K562 (cell line): ENCODE measurements around the gene DDAH1. TPM values are rescaled to one million over a fixed set of nuclear protein-coding genes. Genes with fewer than 3 reads are reported as not detected.

Experiments
- ATAC-seq: fragments of 200-7000 bp; cut with Tn5 transposase; 3 replicates; pipeline ENCODE4 v1.9.1; 2020; ENCODE audit warnings: moderate library complexity
- BruUV-seq: library from RNA; stranded (reverse); fragments of 400-500 nt; replicated peaks from 2 replicates; lab custom pipeline; 2021; lab: Mats Ljungman, UMichigan
- CTCF ChIA-PET: fragments of 300-600 bp; formaldehyde crosslinking; extraction: SDS; loops from one replicate; lab custom pipeline; 2021; ENCODE audit warnings: low intra/inter-chr PET ratio; lab: Yijun Ruan, JAX
- POLR2A ChIA-PET: fragments of 300-600, 350-650 bp; sonication (Branson Sonifier 250); formaldehyde crosslinking; extraction: SDS; loops from one replicate; lab custom pipeline; 2021; ENCODE audit warnings: antibody characterized with exemption, inconsistent platforms; lab: Yijun Ruan, JAX
- DNase-seq, 4 experiments: peaks; one replicate each; pipeline versions ENCODE4 v3.0.0 to v3.0.0-alpha.2; 2011 to 2018; ENCODE audit warnings: low spot score in 3 of 4, mixed read lengths in 3 of 4; ENCODE audit errors: extremely low read depth in 1 of 4
- FAIRE-seq: peaks from 2 replicates; lab custom pipeline; 2011; peaks lifted over from hg19 to GRCh38; lab: Jason Lieb, UNC
- H2AFZ ChIP-seq: 2 replicates; pipeline ENCODE4 v1.6.0; 2011; ENCODE audit warnings: low read depth, low read length, control low read depth, inconsistent platforms
- H3K27ac ChIP-seq: fragments of 200-600 bp; 3 replicates; pipeline ENCODE4 v1.8.0; 2011; ENCODE audit warnings: low read depth, mild to moderate bottlenecking, control low read depth, inconsistent platforms, low read length, moderate library complexity, mixed read lengths; ENCODE audit errors: extremely low read depth
- H3K27me3 ChIP-seq, 2 experiments: fragments of 300-600 bp in 1 of 2; 2 replicates in 1 of 2; 3 replicates in 1 of 2; pipeline versions ENCODE4 v1.6.0 to v1.8.0; 2011; ENCODE audit warnings: inconsistent platforms in 2 of 2, low read length in 2 of 2, mild to moderate bottlenecking in 1 of 2, mixed read lengths in 1 of 2, moderate library complexity in 1 of 2; ENCODE audit not compliant: control insufficient read depth in 2 of 2, insufficient read depth in 2 of 2
- H3K36me3 ChIP-seq: fragments of 300-600 bp; 3 replicates; pipeline ENCODE4 v1.8.0; 2011; ENCODE audit warnings: mild to moderate bottlenecking, low read length, inconsistent platforms; ENCODE audit not compliant: control insufficient read depth, insufficient read depth
- H3K4me1 ChIP-seq, 2 experiments: fragments of 200-600 bp in 1 of 2; replicated peaks in 1 of 2; 2 replicates in 1 of 2; 3 replicates in 1 of 2; pipeline versions ENCODE4 v1.5.1 to v1.8.0; 2011; ENCODE audit warnings: inconsistent platforms in 2 of 2, low read length in 2 of 2, mild to moderate bottlenecking in 1 of 2, mixed read lengths in 1 of 2, moderate library complexity in 1 of 2; ENCODE audit not compliant: control insufficient read depth in 2 of 2, insufficient read depth in 2 of 2
- H3K4me2 ChIP-seq: 2 replicates; pipeline ENCODE4 v1.6.1; 2011; ENCODE audit warnings: low read length, control low read depth, inconsistent platforms, mixed read lengths; ENCODE audit not compliant: insufficient read depth
- H3K4me3 ChIP-seq: fragments of 200-600 bp; sonication (generic), shearing (Covaris generic); 2 replicates; pipeline ENCODE4 v1.5.1; 2016; ENCODE audit warnings: control low read depth, inconsistent platforms
- H3K79me2 ChIP-seq: fragments of 200-600 bp; 3 replicates; pipeline ENCODE4 v1.8.0; 2011; ENCODE audit warnings: low read length, inconsistent platforms; ENCODE audit not compliant: control insufficient read depth, insufficient read depth
- H3K9ac ChIP-seq, 2 experiments: 2 replicates each; pipeline versions ENCODE4 v1.6.0 to v1.6.1; 2011; ENCODE audit warnings: low read depth in 2 of 2, low read length in 2 of 2, control low read depth in 1 of 2, inconsistent platforms in 1 of 2, mild to moderate bottlenecking in 1 of 2, mixed read lengths in 1 of 2; ENCODE audit not compliant: insufficient read depth in 1 of 2
- H3K9me1 ChIP-seq: one replicate; pipeline ENCODE4 v1.6.0; 2011; ENCODE audit warnings: inconsistent platforms, mild to moderate bottlenecking, low read length, moderate library complexity; ENCODE audit not compliant: control insufficient read depth, insufficient read depth
- H3K9me3 ChIP-seq: replicated peaks from 2 replicates; pipeline ENCODE4 v1.5.1; 2011; ENCODE audit warnings: low read depth, low read length, inconsistent platforms; ENCODE audit not compliant: control insufficient read depth, insufficient read depth
- H4K20me1 ChIP-seq: replicated peaks from 2 replicates; pipeline ENCODE4 v1.6.1; 2011; ENCODE audit warnings: low read length, inconsistent platforms, mixed read lengths; ENCODE audit not compliant: control insufficient read depth, insufficient read depth
- EP300 ChIP-seq: IDR thresholded peaks from 2 replicates; pipeline ENCODE4 v1.6.1; 2012; ENCODE audit warnings: low read length, improper control_type of control experiment
- FOXM1 ChIP-seq, 2 experiments: fragments of 450-650 bp in 1 of 2; sonication (generic) in 1 of 2; formaldehyde crosslinking in 1 of 2; IDR thresholded peaks; 2 replicates each; pipeline versions ENCODE4 v1.6.1 to v1.9.0; 2017 to 2022; ENCODE audit warnings: low read depth in 2 of 2, mild to moderate bottlenecking in 2 of 2, missing genetic modification reagents in 1 of 2, moderate library complexity in 1 of 2
- HMG20A ChIP-seq: fragments of 450-650 bp; formaldehyde crosslinking; conservative IDR thresholded peaks from 2 replicates; pipeline ENCODE4 v1.4.0; 2020; ENCODE audit warnings: mild to moderate bottlenecking, mixed read lengths
- MTA1 ChIP-seq: fragments of 450-650 bp; IDR thresholded peaks from 2 replicates; pipeline ENCODE4 v1.6.1; 2017; ENCODE audit warnings: borderline replicate concordance
- NR4A1 ChIP-seq, 2 experiments: fragments of 250-450 bp in 1 of 2; fragments of 450-650 bp in 1 of 2; sonication (Bioruptor Pico) in 1 of 2; IDR thresholded peaks; 2 replicates each; pipeline versions ENCODE4 v1.4.0 to v1.6.1; 2016 to 2020; ENCODE audit warnings: mild to moderate bottlenecking in 2 of 2, missing compliant biosample characterization in 1 of 2, missing genetic modification characterization in 1 of 2, moderate library complexity in 1 of 2
- SPI1 ChIP-seq: IDR thresholded peaks from 2 replicates; pipeline ENCODE4 v1.6.1; 2011; ENCODE audit warnings: low read depth, low read length, control low read depth, borderline replicate concordance
- TAL1 ChIP-seq: fragments of 450-650 bp; IDR thresholded peaks from 2 replicates; pipeline ENCODE4 v1.6.1; 2016; ENCODE audit warnings: mild to moderate bottlenecking
- ZKSCAN8 ChIP-seq: fragments of 200-800 bp; sonication (Bioruptor generic); IDR thresholded peaks from 2 replicates; pipeline ENCODE4 v1.6.1; 2016; ENCODE audit warnings: missing genetic modification characterization, missing compliant biosample characterization
- ZNF274 ChIP-seq: IDR thresholded peaks from 2 replicates; pipeline ENCODE4 v1.6.1; 2011; ENCODE audit warnings: low read depth, mild to moderate bottlenecking, low read length, moderate library complexity, borderline replicate concordance
- WGBS: fragments of 100-300 bp; shearing (Covaris generic); methylation state at CpG from one replicate; pipeline ENCODE4 v1.1.6; 2016; ENCODE audit warnings: low coverage, mixed read lengths; ENCODE audit not compliant: insufficient coverage; ENCODE audit errors: missing lambda C conversion rate; 5-methylcytosine and 5-hydroxymethylcytosine counted together
- in situ Hi-C: fragments of 300-500 bp; cut with MboI; formaldehyde crosslinking; loops from 4 replicates; pipeline ENCODE4 v1.15.0; 2018; ENCODE audit warnings: inconsistent platforms, mixed read lengths
- intact Hi-C: fragments of 100-400 bp; cut with micrococcal nuclease; formaldehyde crosslinking; loops from 2 replicates; pipeline ENCODE4 v1.14.2; 2022
- polyA plus RNA-seq, 8 experiments: library from polyadenylated mRNA; depleted of rRNA in 4 of 8; stranded (reverse) in 5 of 8; unstranded in 3 of 8; fragments of >200 nt; fragmentation: Nextera tagmentation in 2 of 8; fragmentation: Illumina TruSeq in 1 of 8; extraction: Ambion mirVana in 2 of 8; extraction: Trizol in 1 of 8; gene quantifications; 2 replicates each; pipeline versions ENCODE4 v1.2.1 to v1.2.3, GENCODE V29; 2011 to 2014; ENCODE audit warnings: inconsistent platforms in 1 of 8, missing spikeins in 1 of 8
- total RNA-seq, 7 experiments: library from RNA; depleted of rRNA in 6 of 7; stranded (reverse); fragments of >200 nt in 6 of 7; fragmentation: Illumina TruSeq in 2 of 7; extraction: Trizol in 2 of 7; gene quantifications; 2 replicates each; pipeline versions ENCODE4 v1.2.1 to v1.2.3, GENCODE V29; 2011 to 2021; ENCODE audit warnings: low replicate concordance in 1 of 7
- TF ChIP-seq, protein P1 (sequence below): sonication (generic); formaldehyde crosslinking; IDR thresholded peaks from 2 replicates; pipeline ENCODE4 v1.8.0; 2022; ENCODE audit warnings: missing genetic modification reagents, mild to moderate bottlenecking, borderline replicate concordance
- TF ChIP-seq, protein P2 (sequence below): sonication (generic); formaldehyde crosslinking; IDR thresholded peaks from 2 replicates; pipeline ENCODE4 v1.4.0; 2020; ENCODE audit warnings: mild to moderate bottlenecking, missing genetic modification reagents
- TF ChIP-seq, protein P3 (sequence below): fragments of 200-800 bp; sonication (Bioruptor generic); IDR thresholded peaks from 2 replicates; pipeline ENCODE4 v1.6.1; 2016; ENCODE audit warnings: missing genetic modification characterization, missing compliant biosample characterization

Gene DDAH1
- total and polyA plus RNA-seq, 9 of the 15 experiments (the other 6 are each of a cell fraction or from before 2014, with no cell fraction given): 0.04 to 0.24 (median 0.10) TPM

DNA sequence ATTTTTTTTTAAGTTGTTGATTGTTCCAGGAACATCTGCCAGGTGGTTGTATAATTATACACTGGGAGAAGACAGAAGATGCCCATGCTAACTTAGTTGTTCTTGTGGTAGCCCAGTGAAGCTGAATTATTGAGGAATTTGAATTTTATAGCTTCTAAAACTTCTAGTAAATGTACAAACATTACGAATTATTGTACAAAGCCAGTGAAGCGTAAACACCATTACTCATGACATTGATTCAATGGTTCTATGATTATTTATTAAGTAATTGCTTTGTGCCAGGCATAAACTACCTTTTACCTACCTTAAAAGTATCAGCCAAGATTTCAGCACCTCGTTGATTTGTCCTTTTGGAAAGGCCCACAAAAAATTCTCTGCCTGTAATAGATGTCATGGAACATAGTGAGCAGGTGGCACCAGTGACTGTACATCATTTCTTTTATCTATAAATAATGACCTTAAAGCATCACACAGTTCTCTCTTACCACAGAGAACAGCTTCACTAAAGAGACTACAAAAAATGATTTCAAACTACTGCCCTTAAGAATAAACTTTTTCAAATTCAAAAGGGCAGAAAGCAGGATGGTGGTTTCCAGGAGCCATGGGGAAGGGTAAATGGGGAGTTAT, 113.6 kb downstream of the DDAH1 start:
- Histone ChIP-seq H3K36me3 (no peaks in the 10 kb centered on the region), H3K9me3 (no peaks in the 10 kb centered on the region), H3K4me1 (no peaks in the 10 kb centered on the region), H3K4me3 (no peak overlapping the region), H3K9ac (no peak overlapping the region), H3K79me2 (no peaks in the 10 kb centered on the region), H3K27ac (no peak overlapping the region), H4K20me1 (no peaks in the 10 kb centered on the region), H2AFZ (no peak overlapping the region), H3K4me2 (no peak overlapping the region), H3K9me1 (no peaks in the 10 kb centered on the region), H3K27me3 (no peaks in the 10 kb centered on the region)
- in situ Hi-C loops (no loop called here), intact Hi-C loops (no loop called here)
- no peak for ATAC-seq
- 3% methylated on average over 3 of the region's 3 CpGs for WGBS
- ChIA-PET CTCF (no interaction called here), POLR2A (no interaction called here)
- no TSS peak for BruUV-seq
- no peak for DNase-seq
- no peak for FAIRE-seq
- TF ChIP-seq EP300 (no peak), ZKSCAN8 (CRISPR knock-in tag) (no peak), NR4A1 (CRISPR knock-in tag; IDR thresholded peaks at IDR 0.05) (no peak), NR4A1 (tag; IDR thresholded peaks at IDR 0.05) (no peak), ZNF274 (no peak), TAL1 (no peak), HMG20A (CRISPR knock-in tag) (no peak), MTA1 (no peak), FOXM1 (IDR thresholded peaks at IDR 0.05; ENCODE audit: low read depth) (no peak), FOXM1 (CRISPR knock-in tag; IDR thresholded peaks at IDR 0.05; ENCODE audit: low read depth) (no peak), SPI1 (no peak)
- TF ChIP-seq, protein P1, sequence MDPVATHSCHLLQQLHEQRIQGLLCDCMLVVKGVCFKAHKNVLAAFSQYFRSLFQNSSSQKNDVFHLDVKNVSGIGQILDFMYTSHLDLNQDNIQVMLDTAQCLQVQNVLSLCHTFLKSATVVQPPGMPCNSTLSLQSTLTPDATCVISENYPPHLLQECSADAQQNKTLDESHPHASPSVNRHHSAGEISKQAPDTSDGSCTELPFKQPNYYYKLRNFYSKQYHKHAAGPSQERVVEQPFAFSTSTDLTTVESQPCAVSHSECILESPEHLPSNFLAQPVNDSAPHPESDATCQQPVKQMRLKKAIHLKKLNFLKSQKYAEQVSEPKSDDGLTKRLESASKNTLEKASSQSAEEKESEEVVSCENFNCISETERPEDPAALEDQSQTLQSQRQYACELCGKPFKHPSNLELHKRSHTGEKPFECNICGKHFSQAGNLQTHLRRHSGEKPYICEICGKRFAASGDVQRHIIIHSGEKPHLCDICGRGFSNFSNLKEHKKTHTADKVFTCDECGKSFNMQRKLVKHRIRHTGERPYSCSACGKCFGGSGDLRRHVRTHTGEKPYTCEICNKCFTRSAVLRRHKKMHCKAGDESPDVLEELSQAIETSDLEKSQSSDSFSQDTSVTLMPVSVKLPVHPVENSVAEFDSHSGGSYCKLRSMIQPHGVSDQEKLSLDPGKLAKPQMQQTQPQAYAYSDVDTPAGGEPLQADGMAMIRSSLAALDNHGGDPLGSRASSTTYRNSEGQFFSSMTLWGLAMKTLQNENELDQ: no peak
- TF ChIP-seq, protein P2, sequence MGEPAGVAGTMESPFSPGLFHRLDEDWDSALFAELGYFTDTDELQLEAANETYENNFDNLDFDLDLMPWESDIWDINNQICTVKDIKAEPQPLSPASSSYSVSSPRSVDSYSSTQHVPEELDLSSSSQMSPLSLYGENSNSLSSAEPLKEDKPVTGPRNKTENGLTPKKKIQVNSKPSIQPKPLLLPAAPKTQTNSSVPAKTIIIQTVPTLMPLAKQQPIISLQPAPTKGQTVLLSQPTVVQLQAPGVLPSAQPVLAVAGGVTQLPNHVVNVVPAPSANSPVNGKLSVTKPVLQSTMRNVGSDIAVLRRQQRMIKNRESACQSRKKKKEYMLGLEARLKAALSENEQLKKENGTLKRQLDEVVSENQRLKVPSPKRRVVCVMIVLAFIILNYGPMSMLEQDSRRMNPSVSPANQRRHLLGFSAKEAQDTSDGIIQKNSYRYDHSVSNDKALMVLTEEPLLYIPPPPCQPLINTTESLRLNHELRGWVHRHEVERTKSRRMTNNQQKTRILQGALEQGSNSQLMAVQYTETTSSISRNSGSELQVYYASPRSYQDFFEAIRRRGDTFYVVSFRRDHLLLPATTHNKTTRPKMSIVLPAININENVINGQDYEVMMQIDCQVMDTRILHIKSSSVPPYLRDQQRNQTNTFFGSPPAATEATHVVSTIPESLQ: no peak
- TF ChIP-seq, protein P3, sequence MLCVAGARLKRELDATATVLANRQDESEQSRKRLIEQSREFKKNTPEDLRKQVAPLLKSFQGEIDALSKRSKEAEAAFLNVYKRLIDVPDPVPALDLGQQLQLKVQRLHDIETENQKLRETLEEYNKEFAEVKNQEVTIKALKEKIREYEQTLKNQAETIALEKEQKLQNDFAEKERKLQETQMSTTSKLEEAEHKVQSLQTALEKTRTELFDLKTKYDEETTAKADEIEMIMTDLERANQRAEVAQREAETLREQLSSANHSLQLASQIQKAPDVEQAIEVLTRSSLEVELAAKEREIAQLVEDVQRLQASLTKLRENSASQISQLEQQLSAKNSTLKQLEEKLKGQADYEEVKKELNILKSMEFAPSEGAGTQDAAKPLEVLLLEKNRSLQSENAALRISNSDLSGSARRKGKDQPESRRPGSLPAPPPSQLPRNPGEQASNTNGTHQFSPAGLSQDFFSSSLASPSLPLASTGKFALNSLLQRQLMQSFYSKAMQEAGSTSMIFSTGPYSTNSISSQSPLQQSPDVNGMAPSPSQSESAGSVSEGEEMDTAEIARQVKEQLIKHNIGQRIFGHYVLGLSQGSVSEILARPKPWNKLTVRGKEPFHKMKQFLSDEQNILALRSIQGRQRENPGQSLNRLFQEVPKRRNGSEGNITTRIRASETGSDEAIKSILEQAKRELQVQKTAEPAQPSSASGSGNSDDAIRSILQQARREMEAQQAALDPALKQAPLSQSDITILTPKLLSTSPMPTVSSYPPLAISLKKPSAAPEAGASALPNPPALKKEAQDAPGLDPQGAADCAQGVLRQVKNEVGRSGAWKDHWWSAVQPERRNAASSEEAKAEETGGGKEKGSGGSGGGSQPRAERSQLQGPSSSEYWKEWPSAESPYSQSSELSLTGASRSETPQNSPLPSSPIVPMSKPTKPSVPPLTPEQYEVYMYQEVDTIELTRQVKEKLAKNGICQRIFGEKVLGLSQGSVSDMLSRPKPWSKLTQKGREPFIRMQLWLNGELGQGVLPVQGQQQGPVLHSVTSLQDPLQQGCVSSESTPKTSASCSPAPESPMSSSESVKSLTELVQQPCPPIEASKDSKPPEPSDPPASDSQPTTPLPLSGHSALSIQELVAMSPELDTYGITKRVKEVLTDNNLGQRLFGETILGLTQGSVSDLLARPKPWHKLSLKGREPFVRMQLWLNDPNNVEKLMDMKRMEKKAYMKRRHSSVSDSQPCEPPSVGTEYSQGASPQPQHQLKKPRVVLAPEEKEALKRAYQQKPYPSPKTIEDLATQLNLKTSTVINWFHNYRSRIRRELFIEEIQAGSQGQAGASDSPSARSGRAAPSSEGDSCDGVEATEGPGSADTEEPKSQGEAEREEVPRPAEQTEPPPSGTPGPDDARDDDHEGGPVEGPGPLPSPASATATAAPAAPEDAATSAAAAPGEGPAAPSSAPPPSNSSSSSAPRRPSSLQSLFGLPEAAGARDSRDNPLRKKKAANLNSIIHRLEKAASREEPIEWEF (CRISPR knock-in tag): no peak
